T-helper 1 cell treated with Interleukin-12 subunit alpha and Interleukin-12 subunit beta and Interleukin-4 antibody, amounts not matched to agents 30 ng/mL and 1 ng/mL, for 36 hours (primary cell): ENCODE measurements around the gene ANK2. TPM values are rescaled to one million over a fixed set of nuclear protein-coding genes. Genes with fewer than 3 reads are reported as not detected.
"Not testable (repeated sequence)": the region's sequence is repeated elsewhere in the genome, so short reads cannot be mapped to it uniquely, and the experiment has no call there.

ENCODE experiments used
- intact Hi-C: fragments of 100-400 bp; cut with micrococcal nuclease; formaldehyde crosslinking; loops from one replicate; pipeline ENCODE4 v1.15.1; 2024
- total RNA-seq: library from RNA; stranded (reverse); gene quantifications from 2 replicates; pipeline ENCODE4 v1.2.3, GENCODE V29; 2022

ANK2 gene
- total RNA-seq, 1 donor from 2014 or later = 1.4 TPM

GRCh38 chr4:113186913-113187312, 137.5 kb downstream of the ANK2 start:
- intact Hi-C loops = no loop called here

- intact Hi-C loops = no loop called here
These were observed 137.9 kb downstream of the ANK2 start for GRCh38 chr4:113187358-113187757.

GRCh38 chr4:113189546-113189945, 140.1 kb downstream of the ANK2 start:
- intact Hi-C loops = no loop called here

- intact Hi-C loops = no loop called here
These were observed 159.7 kb downstream of the ANK2 start for GRCh38 chr4:113209153-113209552.

- intact Hi-C loops = no loop called here
These were observed 160.3 kb downstream of the ANK2 start for GRCh38 chr4:113209652-113210320.

- intact Hi-C loops = no loop called here
These were observed 163.2 kb downstream of the ANK2 start for GRCh38 chr4:113212613-113213012.

GRCh38 chr4:113221990-113222389, 172.5 kb downstream of the ANK2 start:
- intact Hi-C loops = no loop called here

GRCh38 chr4:113222471-113222870, 173.0 kb downstream of the ANK2 start:
- intact Hi-C loops = no loop called here

GRCh38 chr4:113223001-113223400, 173.5 kb downstream of the ANK2 start:
- intact Hi-C loops = no loop called here

- intact Hi-C loops = no loop called here
These were observed 182.7 kb downstream of the ANK2 start for GRCh38 chr4:113232194-113232593.

GRCh38 chr4:113236916-113237315, 187.5 kb downstream of the ANK2 start:
- intact Hi-C loops = no loop called here

GRCh38 chr4:113243312-113243711, 193.9 kb downstream of the ANK2 start:
- intact Hi-C loops = no loop called here

- intact Hi-C loops = not testable (repeated sequence)
These were observed 195.3 kb downstream of the ANK2 start for GRCh38 chr4:113244747-113245146.

- intact Hi-C loops = no loop called here
These were observed 198.9 kb downstream of the ANK2 start for GRCh38 chr4:113248320-113248719.

GRCh38 chr4:113255628-113256027, 206.2 kb downstream of the ANK2 start:
- intact Hi-C loops = no loop called here

- intact Hi-C loops = no loop called here
These were observed 207.5 kb downstream of the ANK2 start for GRCh38 chr4:113256946-113257345.

- intact Hi-C loops = no loop called here
These were observed 211.2 kb downstream of the ANK2 start for GRCh38 chr4:113260688-113261087.

GRCh38 chr4:113263274-113263673, 213.8 kb downstream of the ANK2 start:
- intact Hi-C loops = no loop called here

- intact Hi-C loops = no loop called here
These were observed 221.3 kb downstream of the ANK2 start for GRCh38 chr4:113270520-113271319.

GRCh38 chr4:113272523-113272922, 223.1 kb downstream of the ANK2 start:
- intact Hi-C loops = no loop called here

GRCh38 chr4:113273721-113274220, 224.3 kb downstream of the ANK2 start:
- intact Hi-C loops = no loop called here

GRCh38 chr4:113276464-113277170, 227.2 kb downstream of the ANK2 start:
- intact Hi-C loops = no loop called here
